Globus pallidus (tissue), 1 donor: ENCODE results near the gene COL23A1.

Source experiments
- DNase-seq: peaks from one replicate; pipeline ENCODE4 v3.0.0-alpha.2; 2015; ENCODE audit warnings: low spot score

Gene COL23A1

DNA sequence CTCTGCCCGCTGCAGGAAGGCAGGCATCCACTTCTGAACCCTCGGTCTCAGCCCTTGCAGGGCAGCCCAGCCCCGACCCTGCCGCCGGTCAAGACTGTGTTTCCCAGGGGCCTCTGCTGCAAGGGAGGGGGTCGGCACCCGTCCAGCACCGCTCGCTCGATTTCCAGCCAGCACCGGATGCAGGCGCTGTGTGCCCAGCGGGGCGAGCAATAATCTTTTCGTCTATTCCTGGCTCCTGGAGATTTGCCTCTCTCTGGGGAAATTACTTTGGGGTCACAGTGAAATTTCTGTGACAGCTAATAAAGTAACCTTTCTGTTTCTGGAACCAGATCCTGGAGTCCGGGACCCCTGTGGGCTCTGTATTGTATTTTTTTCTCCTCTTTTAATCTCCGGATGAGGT is 155.3 kb downstream of the COL23A1 start:
- DNase-seq, result peak; percentile 29

DNA sequence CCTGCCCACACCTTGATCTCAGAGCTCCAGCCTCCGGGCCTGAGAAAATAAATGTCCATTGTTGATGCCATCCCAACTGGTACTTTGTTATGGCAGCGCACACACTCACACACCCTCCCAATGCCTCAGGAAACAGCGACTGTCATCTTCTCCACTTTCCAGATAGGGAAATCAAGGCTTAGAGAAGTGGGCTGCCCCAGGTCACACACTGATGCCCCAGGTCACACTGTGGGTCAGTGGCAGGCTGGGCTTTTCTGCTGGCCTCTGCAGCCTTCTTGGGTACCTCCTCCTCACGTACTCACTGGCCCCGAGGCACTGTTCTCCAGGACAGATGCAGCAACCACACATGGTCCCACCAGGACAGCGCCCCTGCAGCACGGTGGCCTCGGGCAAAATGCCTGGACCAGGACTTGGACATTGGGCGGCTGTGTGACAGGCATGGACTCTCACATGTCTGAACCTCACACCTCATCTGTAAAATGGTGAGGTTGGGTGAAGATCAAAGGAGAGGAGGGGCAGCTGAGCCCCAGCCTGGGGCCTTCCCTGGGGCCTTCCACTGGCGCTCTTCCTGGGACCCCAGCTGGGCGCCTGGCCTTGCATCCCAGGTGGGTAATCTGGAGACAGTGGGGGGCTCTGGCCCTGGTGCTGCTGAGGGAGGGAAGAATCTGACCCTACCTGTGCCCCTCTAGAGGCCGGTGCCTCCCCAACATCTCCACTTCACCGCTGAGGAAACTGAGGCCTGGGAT is 156.0 kb downstream of the COL23A1 start:
- DNase-seq, result no peak

DNA sequence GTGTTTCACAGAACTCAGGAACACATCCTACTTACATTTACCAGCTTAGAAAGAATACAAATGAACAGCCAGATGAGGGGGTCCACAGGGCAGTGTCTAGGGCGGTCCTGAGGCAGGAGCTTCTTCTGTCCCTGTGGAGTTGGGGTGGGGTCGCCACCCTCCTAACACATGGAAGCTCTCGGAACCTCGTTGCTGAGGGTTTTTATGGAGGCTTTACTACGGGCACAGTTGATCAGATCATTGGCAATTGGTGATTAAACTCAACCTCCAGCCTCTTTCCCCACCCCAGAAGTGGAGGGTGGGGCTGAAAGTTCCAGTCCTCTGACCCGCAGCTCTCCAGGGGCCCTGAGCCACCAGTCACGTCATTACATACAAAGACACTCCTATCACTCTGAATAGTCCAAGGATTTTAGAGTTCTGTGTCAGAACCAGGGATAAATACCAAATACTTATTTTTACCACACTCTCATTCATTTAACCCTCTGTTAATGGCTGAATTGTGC is 156.9 kb downstream of the COL23A1 start:
- DNase-seq, result no peak

DNA sequence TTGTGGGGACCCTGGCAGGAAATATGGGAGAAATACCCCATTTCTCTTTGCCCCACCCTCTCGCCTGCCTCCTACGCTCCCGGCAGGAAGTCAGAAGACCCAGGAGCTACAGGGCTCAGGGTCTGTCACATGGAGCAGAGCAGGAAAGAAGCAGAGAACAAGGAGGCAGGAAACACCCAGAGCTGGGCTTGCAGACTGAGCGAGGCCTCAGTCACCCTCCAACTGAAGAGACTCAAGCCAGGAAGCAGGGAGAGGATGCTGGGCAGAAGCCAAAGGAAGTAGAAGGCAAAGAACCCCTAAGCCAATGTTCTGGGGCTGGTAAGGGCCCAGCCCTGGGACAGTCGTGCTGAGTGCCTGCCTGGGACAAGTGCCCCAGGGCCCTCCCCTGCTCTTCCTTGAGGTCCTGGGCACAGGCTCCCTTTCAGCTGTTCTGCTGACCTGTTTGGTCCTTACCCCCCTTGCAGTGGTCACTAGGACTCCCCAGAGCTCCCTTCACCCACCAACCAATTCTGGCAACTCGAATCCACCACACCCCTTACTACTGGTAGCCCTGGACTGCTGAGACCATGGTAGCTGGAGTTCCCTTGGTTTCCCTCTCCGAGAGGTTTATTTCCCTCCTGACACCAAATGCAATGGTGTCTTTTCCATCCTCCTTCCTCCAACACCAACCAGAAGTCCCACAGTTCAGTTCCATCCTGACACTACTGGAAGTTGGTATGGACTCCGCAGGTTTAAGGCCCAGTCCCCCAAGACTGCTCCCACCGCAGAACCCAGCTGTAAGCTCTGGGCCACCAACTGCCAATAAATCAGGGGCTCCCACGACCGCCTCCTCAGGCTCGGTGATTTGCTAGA is 157.5 kb downstream of the COL23A1 start:
- no peak for DNase-seq

DNA sequence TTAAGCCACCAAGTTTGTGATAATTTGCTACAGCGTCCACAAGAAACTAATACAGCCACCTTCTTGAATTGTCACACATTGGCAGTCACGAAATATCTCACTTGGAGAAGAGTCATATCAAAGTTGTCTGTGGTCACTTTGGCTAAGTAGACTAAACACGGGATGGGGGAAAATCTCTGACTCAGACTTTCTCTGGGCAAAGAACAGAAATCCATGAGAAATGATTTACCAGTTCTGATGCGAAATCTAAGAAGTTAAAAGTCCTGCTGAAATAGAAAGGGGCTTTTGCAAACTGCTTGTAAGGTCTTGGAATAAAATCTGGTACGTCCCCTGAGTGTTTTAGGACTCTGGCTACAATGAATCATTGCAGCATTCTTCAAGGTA is 158.4 kb downstream of the COL23A1 start:
- no peak for DNase-seq

DNA sequence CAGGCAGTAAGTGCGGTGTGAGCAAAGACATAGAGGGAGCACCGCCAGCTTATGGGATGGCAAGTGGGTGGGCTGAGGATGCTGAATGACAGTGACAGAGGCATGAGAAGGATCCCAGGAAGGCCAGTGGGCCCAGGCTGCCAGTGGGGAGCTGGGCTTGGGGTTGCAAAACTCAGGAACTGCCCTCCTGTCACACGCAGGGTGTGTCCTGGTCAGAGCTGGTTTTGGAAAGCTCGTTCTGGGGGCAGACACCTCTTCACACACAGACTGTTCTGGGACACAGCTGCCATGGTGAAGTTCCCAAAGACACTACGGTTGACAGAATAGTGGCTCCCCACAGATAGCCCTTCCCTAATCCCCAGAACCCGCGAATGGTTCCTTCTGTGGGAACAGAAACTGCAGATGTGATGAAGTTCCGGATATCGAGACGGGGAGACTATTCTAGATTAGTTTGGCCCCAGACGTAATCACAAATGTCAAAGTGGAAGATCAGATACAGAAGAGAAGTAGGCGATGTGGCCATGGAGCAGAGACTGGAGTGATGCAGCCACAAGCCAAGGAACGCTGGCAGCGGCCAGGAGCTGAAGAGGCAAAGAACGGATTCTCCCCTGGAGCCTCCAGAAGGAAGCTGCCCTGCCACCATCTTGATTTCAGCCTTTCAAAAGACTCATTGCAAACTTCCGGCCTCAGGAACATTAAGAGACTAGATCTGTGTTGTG is 159.0 kb downstream of the COL23A1 start:
- no peak for DNase-seq

DNA sequence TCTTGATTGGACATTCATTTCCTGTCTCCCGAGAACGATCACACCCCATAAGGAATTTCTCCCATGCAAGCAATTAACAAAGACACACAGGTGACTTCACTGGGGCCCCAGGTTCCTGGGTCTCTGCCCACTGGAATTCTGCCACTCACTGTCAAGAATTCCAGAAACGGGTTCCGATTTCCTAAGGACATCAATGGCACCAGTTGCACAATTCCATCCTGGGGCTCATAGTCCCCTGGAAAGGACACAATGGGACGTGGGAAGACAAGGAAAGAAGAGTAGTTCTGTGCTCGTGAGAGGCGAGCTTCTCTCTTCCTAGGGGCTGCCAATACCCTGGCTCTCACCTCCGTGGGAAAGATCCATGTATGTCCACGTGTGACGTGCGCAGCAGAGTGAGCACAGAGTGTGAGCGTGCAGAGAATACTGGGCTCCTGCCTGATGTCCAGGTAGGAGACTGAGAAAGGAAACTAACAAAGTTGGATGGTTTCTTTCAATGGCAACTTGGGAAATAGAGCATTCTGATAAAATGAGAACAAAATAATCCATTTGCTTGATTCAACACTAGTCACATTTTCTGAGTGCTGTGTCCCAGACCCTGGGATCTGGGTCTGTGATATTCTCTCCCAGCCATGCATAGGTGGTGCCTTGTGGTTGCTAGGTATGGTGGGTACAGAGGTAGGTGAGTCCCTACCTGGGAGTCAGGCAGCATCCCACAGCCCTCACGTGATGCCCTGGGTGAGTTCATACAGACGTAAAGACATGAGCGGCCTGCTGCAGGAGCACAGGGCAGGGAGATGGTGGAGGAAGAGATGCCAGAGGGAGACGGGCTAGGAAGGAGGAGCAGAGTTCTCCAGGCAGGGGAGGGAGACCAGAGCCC is 159.8 kb downstream of the COL23A1 start:
- no peak for DNase-seq

DNA sequence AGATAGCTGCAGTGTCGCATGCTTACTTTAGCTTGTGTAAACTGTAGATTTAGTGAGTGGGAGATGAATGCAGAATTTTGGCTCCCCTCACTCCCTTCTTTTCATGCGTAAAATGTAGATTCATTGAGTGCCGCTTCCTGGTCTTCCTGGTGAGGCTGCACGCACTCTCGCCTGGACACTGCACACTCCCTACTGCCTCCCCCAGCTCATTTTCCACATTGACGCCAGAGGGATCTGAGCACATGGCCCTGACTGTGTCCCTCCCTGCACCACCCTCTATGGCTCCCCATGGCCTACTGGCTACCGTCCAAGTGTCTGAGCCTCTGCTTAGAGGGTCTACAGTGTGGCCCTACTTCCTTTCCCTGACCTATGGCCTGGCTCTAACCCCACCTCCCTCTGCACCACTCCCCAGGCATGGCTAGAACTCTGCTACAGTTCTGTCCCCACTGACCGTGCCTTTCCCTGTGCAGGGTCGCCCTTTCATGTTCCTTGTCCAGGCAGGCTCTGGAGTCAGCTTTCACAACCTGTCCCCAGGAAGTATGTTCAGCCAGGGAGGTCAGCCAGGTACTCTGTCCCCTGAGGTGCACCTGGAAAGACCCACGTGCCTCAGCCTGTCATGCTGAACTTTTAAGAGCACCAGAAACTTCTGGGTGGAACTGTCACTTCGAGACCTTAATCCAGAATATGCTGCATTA is 160.6 kb downstream of the COL23A1 start:
- no peak for DNase-seq

DNA sequence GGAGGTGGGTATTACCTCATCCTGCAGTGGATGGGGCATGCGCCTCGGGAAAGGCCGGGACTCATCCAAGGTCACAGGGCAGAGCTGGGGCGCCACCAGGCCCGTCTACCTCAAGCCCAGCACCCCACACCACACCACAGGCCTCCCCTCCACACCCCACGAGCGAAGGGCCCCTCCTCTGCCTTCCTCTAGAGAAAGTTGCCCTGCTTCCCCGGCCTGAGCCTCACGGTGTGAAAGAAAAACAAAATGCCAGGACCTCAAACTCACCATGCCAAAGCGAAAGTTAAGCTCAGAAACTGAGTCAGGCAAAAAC is 161.1 kb downstream of the COL23A1 start:
- DNase-seq, result no peak

DNA sequence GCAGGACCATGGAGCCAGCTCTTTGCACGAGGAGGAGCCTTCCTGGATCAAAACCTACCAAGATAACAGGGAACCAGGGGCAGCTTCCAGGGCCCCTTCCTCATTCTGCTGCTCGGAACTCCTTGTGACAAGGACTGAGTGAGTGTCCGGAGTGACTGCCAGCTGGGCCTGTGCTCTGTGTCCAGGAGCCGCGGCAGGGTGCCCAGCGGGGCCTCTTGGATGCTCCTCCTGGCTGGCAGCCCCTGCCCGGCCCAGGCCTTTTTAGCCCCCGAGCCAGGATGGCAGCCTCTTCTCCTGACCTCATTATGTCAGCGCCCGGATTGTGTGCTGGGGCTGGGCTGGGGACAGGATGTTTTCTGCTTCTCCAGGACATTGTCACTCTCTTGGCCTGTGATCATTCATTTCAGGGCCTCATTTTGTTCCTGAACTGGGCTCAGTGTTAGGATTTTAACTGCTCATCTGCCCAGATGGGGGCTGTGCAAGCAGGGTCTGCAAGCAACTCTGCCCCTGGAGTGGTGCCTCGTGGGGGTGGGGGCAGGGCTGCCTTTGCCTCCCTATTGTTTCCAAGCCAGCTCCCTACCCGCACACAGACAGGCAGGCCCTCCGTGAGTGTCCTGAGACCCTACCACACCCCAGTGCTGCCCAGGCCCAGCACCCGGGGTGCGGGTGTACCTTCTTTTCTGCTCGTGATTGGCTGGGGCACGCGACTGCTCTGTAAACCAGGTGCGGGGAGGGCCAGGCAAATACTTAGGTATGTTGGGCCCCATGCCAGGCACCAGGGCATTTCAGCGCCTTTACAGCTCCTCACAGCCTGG is 161.6 kb downstream of the COL23A1 start:
- peak; percentile 62 for DNase-seq

DNA sequence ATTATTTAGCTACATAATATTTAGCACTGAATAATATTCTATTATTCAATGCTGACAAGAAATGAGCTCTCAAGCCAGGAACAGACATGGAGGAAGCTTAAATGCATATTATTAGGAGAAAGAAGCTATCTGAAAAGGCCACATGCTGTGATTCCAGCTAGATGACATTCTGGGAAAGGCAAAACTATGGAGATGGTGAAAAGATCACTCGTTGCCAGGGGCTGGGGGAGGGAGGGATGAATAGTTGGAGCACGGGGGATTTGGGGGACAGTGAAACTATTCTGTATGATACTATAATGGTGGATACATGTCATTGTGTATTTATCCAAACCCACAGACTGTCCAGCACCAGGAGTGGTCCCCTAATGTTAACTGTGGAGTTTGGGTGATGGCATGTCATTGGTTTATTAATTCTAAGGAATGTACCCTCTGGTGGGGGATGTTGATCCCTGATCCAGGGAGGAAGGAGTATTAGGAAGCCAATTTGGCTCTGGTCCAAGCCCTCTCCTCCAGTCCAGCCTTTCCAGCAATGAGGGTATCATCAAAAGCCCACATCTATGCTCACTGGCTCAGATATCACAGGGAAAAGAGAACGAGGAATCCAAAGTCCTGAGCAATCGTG is 162.5 kb downstream of the COL23A1 start:
- DNase-seq, result no peak

DNA sequence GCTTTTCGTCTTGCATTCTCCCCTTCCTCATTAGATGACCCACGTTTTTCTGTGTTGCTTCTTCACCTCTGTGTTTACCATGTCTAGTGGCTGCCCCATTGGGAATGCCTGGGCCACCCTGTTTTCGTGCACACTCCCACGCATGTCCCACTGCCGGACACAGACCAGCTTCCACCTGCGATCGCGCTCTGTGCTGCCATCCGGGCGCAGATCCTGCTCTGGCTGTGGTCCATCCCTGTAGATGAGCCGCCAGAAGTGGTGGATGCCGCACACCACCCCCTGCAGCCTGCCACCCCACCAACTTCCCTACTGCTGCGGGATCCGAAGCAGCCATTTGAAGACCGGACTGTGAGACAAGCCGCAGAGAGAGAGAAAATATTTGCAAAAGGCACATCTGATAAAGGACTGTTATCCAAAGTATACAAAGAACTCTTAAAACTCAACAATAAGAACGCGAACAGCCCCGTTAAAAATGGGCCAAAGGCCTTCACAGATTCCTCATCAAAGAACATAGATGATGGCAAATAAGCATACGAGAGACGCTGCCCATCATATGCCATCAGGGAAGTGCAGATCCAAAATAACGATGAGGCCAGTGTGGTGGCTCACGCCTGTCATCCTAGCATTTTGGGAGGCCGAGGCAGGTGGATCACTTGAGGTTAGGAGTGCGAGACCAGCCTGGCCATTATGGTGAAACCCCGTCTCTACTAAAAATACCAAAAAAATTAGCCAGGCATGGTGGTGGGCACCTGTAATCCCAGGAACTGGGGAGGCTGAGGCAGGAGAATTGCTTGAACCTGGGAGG is 163.7 kb downstream of the COL23A1 start:
- DNase-seq, result no peak

DNA sequence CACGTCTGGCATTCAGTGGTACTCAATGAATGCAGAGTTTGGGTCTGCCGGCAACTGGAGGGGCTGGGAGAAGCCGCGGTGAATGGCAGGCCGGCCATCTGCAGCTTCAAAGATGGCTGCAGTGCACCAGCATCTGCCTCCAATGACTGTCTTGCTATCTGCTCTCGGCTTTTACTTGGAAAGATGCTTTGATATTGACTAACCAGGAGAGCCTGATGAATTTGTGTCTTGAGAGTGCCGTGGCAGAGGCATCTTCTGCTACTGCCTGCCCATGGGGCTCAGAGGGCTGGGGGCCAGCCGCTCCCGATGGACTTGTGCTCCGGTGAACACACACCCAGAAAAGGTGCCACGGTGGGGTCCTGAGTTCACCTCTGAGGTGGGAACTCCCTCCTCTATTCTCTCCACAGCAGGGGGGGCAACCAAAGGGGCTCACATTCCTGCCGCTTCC is 164.5 kb downstream of the COL23A1 start:
- DNase-seq, result no peak

DNA sequence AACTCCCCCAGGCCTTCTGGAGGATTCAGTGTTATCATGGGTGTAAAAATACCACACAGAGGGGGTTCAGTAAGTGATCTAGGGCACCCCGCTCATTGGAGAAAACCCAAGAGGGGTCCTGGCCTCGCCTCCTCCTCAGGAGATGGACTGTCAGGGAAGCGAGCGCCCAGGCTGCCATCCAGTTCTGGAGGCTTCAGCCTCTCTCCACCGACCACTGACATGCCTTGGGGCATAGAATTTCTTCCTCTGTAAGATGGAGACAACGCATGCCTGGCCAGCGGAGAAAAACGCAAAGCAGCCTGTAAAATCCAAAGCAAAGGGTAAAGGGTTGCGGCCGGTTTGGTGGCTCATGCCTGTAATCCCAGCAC is 165.4 kb downstream of the COL23A1 start:
- no peak for DNase-seq

DNA sequence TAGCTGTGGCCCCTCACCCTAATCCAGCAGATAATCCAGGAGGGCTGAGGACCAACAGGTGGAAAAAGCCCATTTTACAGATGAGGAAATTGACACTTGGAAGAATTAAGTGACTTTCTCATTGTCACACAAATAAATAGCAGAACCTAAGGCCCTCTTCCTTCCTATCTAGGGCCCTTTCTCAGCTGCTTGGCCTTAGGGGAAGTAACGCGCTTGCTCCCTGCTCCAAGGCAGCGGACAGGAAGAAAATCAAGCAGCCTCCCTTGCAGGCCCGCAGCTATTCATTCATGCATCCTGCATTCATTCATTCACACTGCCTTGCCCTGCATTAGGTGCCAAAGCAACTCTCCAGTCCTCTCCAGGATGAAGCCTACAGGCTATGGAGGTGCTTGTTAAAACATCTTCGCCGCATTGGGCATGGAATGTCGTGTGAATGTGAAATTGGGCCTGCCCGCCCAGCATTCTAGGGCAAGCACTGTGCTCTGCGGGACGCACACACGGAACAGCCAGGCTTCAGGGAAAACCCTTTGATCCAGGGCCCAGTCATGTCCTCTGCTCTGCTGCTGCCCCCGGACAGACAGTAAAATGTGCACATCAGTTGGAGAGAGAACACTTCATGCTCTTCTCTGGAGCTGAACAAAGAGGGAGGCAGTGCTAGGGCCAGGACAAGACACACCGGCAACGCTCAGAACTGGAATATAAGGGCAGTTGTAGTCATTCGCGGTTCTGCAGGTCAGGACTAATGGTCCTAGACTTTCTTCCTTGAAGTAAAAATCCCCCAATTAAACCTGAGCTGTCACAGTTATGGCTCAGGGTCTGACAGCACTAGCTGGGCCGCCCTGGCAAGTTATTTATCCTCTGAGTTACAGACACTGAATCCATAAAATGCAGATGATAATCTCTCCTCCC is 166.0 kb downstream of the COL23A1 start:
- no peak for DNase-seq

DNA sequence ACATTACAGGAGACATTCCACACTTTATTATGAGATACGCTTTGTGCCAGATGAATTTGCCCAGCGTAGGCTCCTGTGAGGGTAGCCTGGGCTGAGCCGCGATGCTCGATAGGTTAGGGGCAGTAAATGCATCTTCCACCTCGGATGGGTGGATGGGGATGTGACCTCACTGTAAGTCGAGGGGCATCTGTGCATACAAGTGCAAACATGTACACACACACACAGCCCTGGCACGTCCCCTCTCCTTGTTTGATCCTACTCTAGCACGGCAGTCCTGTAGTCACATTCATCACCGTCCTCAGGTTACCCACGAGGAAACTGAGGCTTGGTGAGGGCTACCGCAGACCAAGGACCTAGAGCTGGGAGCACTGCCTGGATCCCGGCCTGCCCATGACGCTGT is 166.8 kb downstream of the COL23A1 start:
- DNase-seq, result no peak

DNA sequence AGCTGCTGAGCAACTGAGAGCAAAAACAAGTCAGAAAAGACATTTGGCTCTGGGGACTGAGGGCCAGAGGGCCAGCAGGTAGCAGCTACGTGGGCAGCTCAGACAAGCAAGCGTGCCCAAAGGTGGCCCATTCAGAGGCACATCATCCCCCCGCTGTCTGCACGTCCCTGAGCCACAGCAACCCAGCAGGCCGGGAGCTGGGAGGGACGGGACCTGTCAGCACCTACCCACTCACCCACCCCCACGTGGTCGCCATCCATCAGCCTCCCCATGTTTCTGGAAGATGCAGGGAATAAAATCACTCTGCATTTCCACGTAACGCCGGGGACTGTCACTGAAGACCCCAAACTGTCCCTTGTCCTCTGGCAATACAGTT is 167.8 kb downstream of the COL23A1 start:
- no peak for DNase-seq
